GM23338 (cell line): ENCODE data around the gene PTGFR. TPM values are rescaled to one million over a fixed set of nuclear protein-coding genes. Genes with fewer than 3 reads are reported as not detected.

Experiments
- ATAC-seq: fragments of 200-7000 bp; cut with Tn5 transposase; 3 replicates; pipeline ENCODE4 v1.9.1; 2020
- DNase-seq: peaks from one replicate; pipeline ENCODE4 v3.0.0-alpha.2; 2015; ENCODE audit warnings: low spot score
- H2AFZ ChIP-seq: fragments of 200-600 bp; sonication (generic); 2 replicates; pipeline ENCODE4 v1.8.0; 2016; ENCODE audit warnings: antibody characterized with exemption, mild to moderate bottlenecking, moderate library complexity
- H3F3A ChIP-seq: fragments of 200-600 bp; sonication (generic); replicated peaks from 2 replicates; pipeline ENCODE4 v1.8.0; 2017; ENCODE audit warnings: antibody characterized with exemption, mixed run types, low read depth
- H3K27ac ChIP-seq: fragments of 200-600 bp; sonication (generic); 2 replicates; pipeline ENCODE4 v1.6.1; 2016; ENCODE audit warnings: low read depth
- H3K27me3 ChIP-seq: fragments of 200-600 bp; sonication (generic); 2 replicates; pipeline ENCODE4 v1.8.0; 2016; ENCODE audit warnings: mild to moderate bottlenecking, mixed run types, moderate library complexity; ENCODE audit not compliant: insufficient read depth
- H3K36me3 ChIP-seq: fragments of 200-600 bp; sonication (generic); 2 replicates; pipeline ENCODE4 v1.8.0; 2016; ENCODE audit warnings: mild to moderate bottlenecking; ENCODE audit not compliant: insufficient read depth
- H3K4me1 ChIP-seq: fragments of 200-600 bp; sonication (generic); 2 replicates; pipeline ENCODE4 v1.8.0; 2016; ENCODE audit warnings: mild to moderate bottlenecking, moderate library complexity; ENCODE audit not compliant: insufficient read depth
- H3K4me2 ChIP-seq: fragments of 200-600 bp; sonication (generic); 2 replicates; pipeline ENCODE4 v1.7.1; 2017; ENCODE audit warnings: mixed run types
- H3K4me3 ChIP-seq: fragments of 200-600 bp; sonication (generic); 2 replicates; pipeline ENCODE4 v1.6.1; 2016; ENCODE audit warnings: mixed run types
- H3K79me2 ChIP-seq: fragments of 200-600 bp; sonication (generic); replicated peaks from 2 replicates; pipeline ENCODE4 v1.8.0; 2017; ENCODE audit warnings: mild to moderate bottlenecking; ENCODE audit not compliant: insufficient read depth
- H3K9me2 ChIP-seq: fragments of 200-600 bp; sonication (generic); 2 replicates; pipeline ENCODE4 v1.8.0; 2017; ENCODE audit not compliant: insufficient read depth
- H4K20me1 ChIP-seq: fragments of 200-600 bp; sonication (generic); replicated peaks from 2 replicates; pipeline ENCODE4 v1.8.0; 2017; ENCODE audit warnings: mild to moderate bottlenecking; ENCODE audit not compliant: insufficient read depth
- H3K27ac Mint-ChIP-seq: 2 replicates; pipeline ENCODE4 v1.8.0; 2020; ENCODE audit warnings: inconsistent platforms, mild to moderate bottlenecking, moderate library complexity, mixed read lengths
- H3K27me3 Mint-ChIP-seq: 3 replicates; pipeline ENCODE4 v1.8.0; 2022; ENCODE audit warnings: low read depth, mild to moderate bottlenecking, moderate library complexity, mixed read lengths, inconsistent platforms; ENCODE audit not compliant: insufficient read depth, poor library complexity
- H3K36me3 Mint-ChIP-seq: 3 replicates; pipeline ENCODE4 v1.8.0; 2021; ENCODE audit warnings: low read depth, mild to moderate bottlenecking, inconsistent platforms, moderate library complexity, mixed read lengths
- H3K4me1 Mint-ChIP-seq: 3 replicates; pipeline ENCODE4 v1.8.0; 2020; ENCODE audit warnings: mild to moderate bottlenecking, inconsistent platforms, mixed read lengths
- H3K4me3 Mint-ChIP-seq: 3 replicates; pipeline ENCODE4 v1.8.0; 2021; ENCODE audit warnings: moderate library complexity, mild to moderate bottlenecking, inconsistent platforms, mixed read lengths
- H3K9me3 Mint-ChIP-seq: 3 replicates; pipeline ENCODE4 v1.8.0; 2020; ENCODE audit warnings: moderate library complexity, mild to moderate bottlenecking, inconsistent platforms, mixed read lengths
- CREB1 ChIP-seq: fragments of 250-450 bp; sonication (Bioruptor Pico); IDR thresholded peaks from 2 replicates; pipeline ENCODE4 v1.5.0; 2020; ENCODE audit warnings: low read depth, mild to moderate bottlenecking, moderate library complexity
- CTCF ChIP-seq, 2 experiments: fragments of 200-600 bp in 1 of 2; sonication (generic) in 1 of 2; conservative IDR thresholded peaks; 2 replicates each; pipeline versions ENCODE4 v1.5.1 to v1.6.1; 2016 to 2017; ENCODE audit warnings: antibody characterized with exemption in 2 of 2, low read depth in 2 of 2, mild to moderate bottlenecking in 2 of 2, moderate library complexity in 1 of 2
- ETS1 ChIP-seq: IDR thresholded peaks from 2 replicates; pipeline ENCODE4 v1.6.1; 2016; ENCODE audit warnings: antibody characterized with exemption
- EZH2 ChIP-seq: fragments of 200-600 bp; sonication (generic); IDR thresholded peaks from one replicate; pipeline ENCODE4 v1.8.0; 2017; ENCODE audit warnings: antibody characterized with exemption, mild to moderate bottlenecking, low read depth; ENCODE audit not compliant: unreplicated experiment
- EZH2phosphoT487 ChIP-seq: fragments of 200-600 bp; sonication (generic); IDR thresholded peaks from one replicate; pipeline ENCODE4 v1.8.1; 2018; ENCODE audit warnings: antibody characterized with exemption; ENCODE audit not compliant: unreplicated experiment
- JUNB ChIP-seq: IDR thresholded peaks from one replicate; pipeline ENCODE4 v1.6.1; 2016; ENCODE audit warnings: antibody characterized with exemption; ENCODE audit not compliant: unreplicated experiment
- NANOG ChIP-seq: IDR thresholded peaks from 2 replicates; pipeline ENCODE4 v1.6.1; 2016; ENCODE audit warnings: antibody characterized with exemption, borderline replicate concordance
- POLR2AphosphoS5 ChIP-seq: IDR thresholded peaks from 2 replicates; pipeline ENCODE4 v1.6.1; 2016; ENCODE audit warnings: antibody characterized with exemption, low read depth
- REST ChIP-seq: IDR thresholded peaks from one replicate; pipeline ENCODE4 v1.6.1; 2018; ENCODE audit warnings: antibody characterized with exemption; ENCODE audit not compliant: unreplicated experiment
- STAT1 ChIP-seq: IDR thresholded peaks from one replicate; pipeline ENCODE4 v1.6.1; 2016; ENCODE audit warnings: antibody characterized with exemption; ENCODE audit not compliant: unreplicated experiment
- ZNF462 ChIP-seq: fragments of 250-450 bp; sonication (Bioruptor Pico); IDR thresholded peaks from 2 replicates; pipeline ENCODE4 v1.5.0; 2020; ENCODE audit warnings: mild to moderate bottlenecking, moderate library complexity
- polyA plus RNA-seq: library from polyadenylated mRNA; unstranded; fragments of >200 nt; fragmentation: Nextera tagmentation; extraction: Ambion mirVana; gene quantifications from 2 replicates; pipeline ENCODE4 v1.2.1, GENCODE V29; 2016
- total RNA-seq: library from RNA; depleted of rRNA; stranded (reverse); fragments of >200 nt; shearing (Covaris generic); gene quantifications from 2 replicates; pipeline ENCODE4 v1.2.3, GENCODE V29; 2014

The PTGFR gene
- total and polyA plus RNA-seq, 2 experiments from 2014 or later = 0.24 TPM; not detected in 1

- no peaks in the 10 kb centered on the region for H3K27me3 Mint-ChIP-seq
- no peaks in the 10 kb centered on the region for H3F3A ChIP-seq
- no peaks in the 10 kb centered on the region for H3K27me3 ChIP-seq
- ATAC-seq (no peak), DNase-seq (no peak)
- H3K27ac ChIP-seq = no peak overlapping the region
- H3K9me2 ChIP-seq = 0 out of 2 replicates have a peak, but pooled peaks cover 6% of the 10 kb centered on the region
- no peak overlapping the region for H3K4me2 ChIP-seq
- H4K20me1 ChIP-seq = no peaks in the 10 kb centered on the region
- TF ChIP-seq ETS1 (no peak), CREB1 (CRISPR knock-in tag) (no peak), STAT1 (no peak), REST (no peak), ZNF462 (CRISPR knock-in tag) (no peak), EZH2 (no peak), JUNB (no peak), CTCF (conservative IDR thresholded peaks at IDR 0.05; ENCODE audit: low read depth in 2 of 2) (no peak), EZH2phosphoT487 (no peak), POLR2AphosphoS5 (no peak), NANOG (no peak)
- no peaks in the 10 kb centered on the region for H3K36me3 Mint-ChIP-seq
- no peak overlapping the region for H3K4me3 ChIP-seq
- H3K4me1 ChIP-seq = no peaks in the 10 kb centered on the region
- no peaks in the 10 kb centered on the region for H3K79me2 ChIP-seq
- H3K9me3 Mint-ChIP-seq = no peaks in the 10 kb centered on the region
- no peak overlapping the region for H2AFZ ChIP-seq
- H3K4me3 Mint-ChIP-seq = no peak overlapping the region
- peaks cover 3% of the 10 kb centered on the region; the same call in 2 of the 3 replicates for H3K4me1 Mint-ChIP-seq
- no peak overlapping the region for H3K27ac Mint-ChIP-seq
- H3K36me3 ChIP-seq = no peaks in the 10 kb centered on the region
Observed at GRCh38 chr1:78471890-78472620, 18.7 kb upstream of the PTGFR start.
